Left colon (tissue), 2 donors: ENCODE measurements around the gene TEX19. TPM values are rescaled to one million over a fixed set of nuclear protein-coding genes. Genes with fewer than 3 reads are reported as not detected.

Experiments
- ATAC-seq: fragments of 200-7000 bp; cut with Tn5 transposase; one replicate; pipeline ENCODE4 v1.9.1; 2020; ENCODE audit warnings: mild to moderate bottlenecking, moderate library complexity
- DNase-seq, 2 donors: peaks; one replicate each; pipeline ENCODE4 v3.0.0-alpha.2; 2020
- intact Hi-C, 2 donors: fragments of 100-400 bp; cut with DNase I in 1 of 2; cut with micrococcal nuclease in 1 of 2; formaldehyde crosslinking; loops; one replicate each; pipeline versions ENCODE4 v1.11.2 to v1.14.0; 2022; cut with DNase I, micrococcal nuclease
- long read RNA-seq: library from polyadenylated mRNA; unstranded; transcript quantifications from one replicate; pipeline ENCODE4 v2.0.0, GENCODE V29; 2021
- total RNA-seq, 2 donors: library from RNA; stranded (reverse); fragmentation: NEBNext Ultra II Directional; extraction: Animal tissue kit (Norgen Biotek cat#: 25700); gene quantifications; one replicate each; pipeline ENCODE4 v1.2.1, GENCODE V29; 2021
- donor health status: DM: no; HTN: no; CAD: no.
- donor health status: DM: yes; HTN: yes; CAD: no.

Gene TEX19, protein sequence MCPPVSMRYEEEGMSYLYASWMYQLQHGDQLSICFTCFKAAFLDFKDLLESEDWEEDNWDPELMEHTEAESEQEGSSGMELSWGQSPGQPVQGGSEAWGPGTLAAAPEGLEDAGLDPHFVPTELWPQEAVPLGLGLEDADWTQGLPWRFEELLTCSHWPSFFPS
- total RNA-seq = not detected
- long read RNA-seq = 0 reads

DNA sequence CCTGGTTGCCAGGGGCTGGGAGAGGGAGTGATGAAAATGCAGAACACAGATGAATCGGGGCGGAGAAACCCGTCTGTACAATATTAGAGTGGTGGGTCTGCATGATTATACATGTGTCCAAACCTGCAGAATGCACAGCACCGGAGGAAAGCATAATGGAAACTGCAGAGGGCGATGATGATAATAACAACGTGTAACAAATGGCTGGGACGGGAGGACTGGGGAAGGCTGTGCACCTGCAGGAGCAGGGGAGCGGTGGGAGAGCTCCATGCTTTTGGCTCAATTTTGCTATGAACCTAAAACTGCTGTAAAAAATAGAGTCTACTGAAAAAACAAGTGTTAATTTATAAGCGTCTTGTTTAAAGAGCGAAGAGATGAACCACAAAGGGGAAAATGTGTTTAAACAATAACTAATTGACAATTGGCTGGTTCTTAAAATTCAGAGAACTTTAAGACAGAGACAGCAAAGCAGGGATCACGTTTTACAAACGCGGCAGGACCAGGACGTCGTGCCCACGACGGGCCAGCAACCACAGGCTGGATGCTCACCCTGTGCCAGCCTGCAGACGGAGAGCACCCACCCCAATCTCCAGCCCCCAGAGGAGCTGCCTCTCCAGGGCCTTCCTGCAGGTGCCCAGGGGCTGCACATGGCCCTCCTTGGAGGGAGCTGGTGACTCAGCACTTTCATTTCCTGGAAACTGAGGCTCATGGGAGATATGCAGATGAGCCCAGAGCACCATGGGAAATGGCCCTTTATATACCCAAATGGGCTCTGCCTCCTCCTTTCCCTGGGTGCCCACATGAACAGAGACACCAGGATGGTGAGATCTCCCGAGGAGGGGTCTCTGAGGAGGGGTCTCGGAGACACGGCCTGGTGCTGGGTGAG lies at the start of gene TEX19:
Gene TEX19 (plus strand): TSS at position 783 of the 886 bp plus-strand sequence. CDS start 2,904 bp downstream, outside the sequence.
- ATAC-seq (no peak), DNase-seq (no peak)
- intact Hi-C loops = loop anchor here (5.0 to 10.0 kb wide), 3 partner anchors 54 to 416 kb away; no protein-coding TSS in a partner anchor

DNA sequence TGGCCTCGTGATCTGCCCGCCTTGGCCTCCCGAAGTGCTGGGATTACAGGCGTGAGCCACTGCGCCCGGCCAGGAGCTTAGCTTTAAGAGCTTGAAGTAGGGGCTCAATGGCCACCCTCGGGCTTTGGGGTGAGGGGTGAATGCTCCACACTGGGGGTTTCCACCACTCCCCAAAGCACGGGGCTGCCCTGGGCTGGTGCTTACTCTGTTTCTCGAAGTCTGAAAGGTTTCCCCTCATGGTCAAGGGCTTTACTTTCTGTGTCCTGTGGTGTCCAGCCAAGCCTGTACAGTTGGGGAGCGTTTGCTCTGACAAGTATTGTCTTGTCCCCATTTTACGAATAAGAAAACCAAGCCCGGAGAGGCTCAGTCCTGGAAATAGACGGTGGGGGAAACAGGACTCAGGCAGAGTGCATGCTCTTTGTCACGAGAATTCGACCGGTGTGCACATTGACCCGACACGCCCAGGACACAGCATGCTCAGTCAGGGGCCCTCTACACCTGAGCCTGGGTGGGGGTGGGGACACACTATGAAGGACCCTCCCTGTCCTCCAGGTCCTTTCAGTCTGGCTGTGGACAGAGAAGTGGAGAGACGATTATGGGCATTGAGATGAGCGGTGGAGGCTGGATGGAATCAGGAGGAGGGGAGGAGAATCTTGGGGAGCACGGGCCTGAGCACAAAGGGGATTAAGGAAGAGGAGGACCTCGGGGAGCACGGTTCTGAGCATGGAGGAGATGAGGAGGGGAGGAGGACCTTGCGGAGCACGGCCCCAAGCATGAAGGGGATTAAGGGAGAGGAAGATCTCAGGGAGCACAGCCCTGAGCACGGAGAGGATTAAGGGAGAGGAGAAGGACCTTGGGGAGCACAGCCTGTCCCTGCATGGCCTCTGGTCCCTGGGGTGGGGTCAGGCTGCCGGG lies 49.1 kb upstream of the TEX19 start:
- ATAC-seq = peak; percentile 92
- intact Hi-C loops = loop anchor here in 1 of 2 donors (10.0 kb wide), 1 partner anchor 55 kb away; no protein-coding TSS in a partner anchor
- peak; percentile 64 to 67 for DNase-seq

DNA sequence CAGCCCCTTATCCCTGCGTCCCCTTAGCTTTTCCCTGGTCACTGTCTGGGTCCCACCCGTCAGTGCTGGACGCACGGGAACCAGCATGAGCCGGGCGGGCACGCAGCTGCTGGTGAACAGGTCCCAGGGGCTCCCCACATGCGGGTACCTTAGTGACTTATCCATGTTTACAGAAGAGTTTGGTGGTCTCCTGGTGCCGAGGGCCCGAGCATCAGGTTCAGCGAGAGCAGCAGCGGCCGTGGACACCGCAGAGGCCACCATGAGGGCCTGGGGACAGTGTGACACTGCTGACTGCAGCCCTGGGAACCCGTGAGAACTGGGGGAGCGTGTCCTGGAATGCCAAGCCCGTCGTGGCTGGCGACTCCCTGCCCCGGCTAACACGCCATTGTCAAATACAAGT lies 48.2 kb upstream of the TEX19 start:
- ATAC-seq = no peak
- DNase-seq = no peak
- intact Hi-C loops = loop anchor here in 1 of 2 donors (10.0 kb wide), 1 partner anchor 56 kb away; no protein-coding TSS in a partner anchor

DNA sequence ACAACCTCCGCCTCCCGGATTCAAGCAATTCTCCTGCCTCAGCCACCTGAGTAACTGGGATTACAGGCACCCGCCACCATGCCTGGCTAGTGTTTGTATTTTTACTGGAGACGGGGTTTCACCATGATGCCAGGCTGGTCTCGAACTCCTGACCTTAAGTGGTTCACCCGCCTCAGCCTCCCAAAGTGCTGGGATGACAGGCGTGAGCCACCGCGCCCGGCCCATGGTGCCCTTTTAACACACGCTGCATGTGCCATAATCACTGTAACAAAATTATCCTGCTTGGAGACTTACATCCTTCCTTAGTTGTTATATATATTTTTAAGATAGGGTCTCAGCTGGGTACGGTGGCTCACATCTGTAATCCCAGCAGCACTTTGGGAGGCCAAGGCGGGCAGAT lies 47.1 kb upstream of the TEX19 start:
- ATAC-seq = no peak

DNA sequence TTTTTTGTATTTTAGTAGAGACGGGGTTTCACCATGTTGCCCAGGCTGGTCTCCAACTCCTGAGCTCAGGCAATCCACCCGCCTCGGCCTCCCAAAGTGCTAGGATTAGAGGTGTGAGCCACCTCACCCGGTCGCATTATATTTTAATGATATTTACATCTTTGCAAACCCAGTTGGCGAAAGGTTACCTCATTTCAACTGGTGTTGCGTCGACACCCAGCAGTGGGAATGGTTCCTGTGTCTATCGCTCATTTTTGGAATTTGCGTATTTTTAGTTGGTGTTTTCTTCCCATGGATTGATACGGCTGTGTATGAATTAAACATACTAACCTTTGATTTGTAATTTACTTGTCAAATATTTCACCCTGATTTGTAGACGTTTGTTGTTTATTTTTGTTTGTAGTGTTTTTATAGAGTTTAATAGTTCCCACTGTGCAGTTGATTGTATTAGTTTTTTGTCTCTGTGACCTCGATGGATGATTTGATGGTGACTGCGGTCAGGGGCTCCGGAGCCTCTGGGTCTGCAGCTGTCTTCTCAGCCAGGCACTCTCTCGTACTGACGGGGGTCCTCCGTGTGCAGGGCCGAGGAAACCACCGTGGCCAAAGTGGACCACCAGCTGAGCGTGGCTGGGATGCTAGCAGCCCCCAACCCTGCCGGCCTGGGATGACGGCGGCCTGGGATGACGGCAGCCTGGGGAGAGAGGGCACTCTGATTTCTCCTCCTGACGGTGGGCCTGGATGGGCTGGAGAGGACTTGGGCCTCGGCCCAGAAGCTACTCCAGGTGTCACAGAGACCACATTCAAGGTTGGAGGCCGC lies 45.6 kb upstream of the TEX19 start:
- DNase-seq = no peak
- intact Hi-C loops = loop anchor here in 1 of 2 donors (10.0 kb wide), 1 partner anchor 59 kb away; no protein-coding TSS in a partner anchor
- ATAC-seq = no peak

More for the DNA sequence above, 47.1 kb upstream of the TEX19 start:
- DNase-seq = no peak
- intact Hi-C loops = loop anchor here in 1 of 2 donors (10.0 kb wide), 1 partner anchor 57 kb away; no protein-coding TSS in a partner anchor

DNA sequence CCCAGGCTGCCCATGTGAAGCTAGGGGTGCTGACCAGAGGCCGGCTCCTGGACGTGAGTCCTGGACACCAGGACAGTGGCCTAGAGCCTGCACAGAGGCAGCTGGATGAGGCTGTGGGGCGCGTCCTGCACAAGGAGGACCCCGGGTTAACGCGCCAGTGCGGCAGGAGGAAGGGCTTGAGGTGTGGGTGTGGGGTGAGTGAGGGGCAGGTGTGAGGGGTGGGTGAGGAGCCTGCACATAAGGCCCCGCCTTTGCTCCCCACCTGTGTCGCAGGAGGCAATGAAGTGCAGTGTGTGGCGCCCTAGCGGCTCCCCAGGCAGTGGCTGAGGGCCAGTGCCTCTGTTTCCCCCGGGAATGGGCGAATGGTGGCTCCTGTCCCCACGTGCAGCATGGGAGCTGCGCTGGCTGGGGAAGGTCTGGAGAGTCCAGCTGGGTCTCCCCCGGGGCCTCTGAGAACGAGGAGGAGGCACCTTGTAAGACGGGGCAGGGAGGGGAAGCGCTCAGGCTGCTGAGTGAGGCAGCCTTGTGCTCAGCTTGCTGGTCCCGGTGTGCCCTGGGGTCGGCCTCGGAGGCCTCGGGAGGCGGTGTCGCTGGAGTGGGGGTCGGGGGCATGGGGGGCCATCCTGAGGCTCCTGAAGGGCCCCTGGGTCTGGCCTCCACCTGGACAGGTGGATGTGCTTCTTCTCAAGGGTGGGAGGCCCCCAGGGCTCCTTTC lies 44.9 kb upstream of the TEX19 start:
- DNase-seq = no peak
- intact Hi-C loops = loop anchor here in 1 of 2 donors (10.0 kb wide), 1 partner anchor 59 kb away; no protein-coding TSS in a partner anchor
- ATAC-seq = no peak

DNA sequence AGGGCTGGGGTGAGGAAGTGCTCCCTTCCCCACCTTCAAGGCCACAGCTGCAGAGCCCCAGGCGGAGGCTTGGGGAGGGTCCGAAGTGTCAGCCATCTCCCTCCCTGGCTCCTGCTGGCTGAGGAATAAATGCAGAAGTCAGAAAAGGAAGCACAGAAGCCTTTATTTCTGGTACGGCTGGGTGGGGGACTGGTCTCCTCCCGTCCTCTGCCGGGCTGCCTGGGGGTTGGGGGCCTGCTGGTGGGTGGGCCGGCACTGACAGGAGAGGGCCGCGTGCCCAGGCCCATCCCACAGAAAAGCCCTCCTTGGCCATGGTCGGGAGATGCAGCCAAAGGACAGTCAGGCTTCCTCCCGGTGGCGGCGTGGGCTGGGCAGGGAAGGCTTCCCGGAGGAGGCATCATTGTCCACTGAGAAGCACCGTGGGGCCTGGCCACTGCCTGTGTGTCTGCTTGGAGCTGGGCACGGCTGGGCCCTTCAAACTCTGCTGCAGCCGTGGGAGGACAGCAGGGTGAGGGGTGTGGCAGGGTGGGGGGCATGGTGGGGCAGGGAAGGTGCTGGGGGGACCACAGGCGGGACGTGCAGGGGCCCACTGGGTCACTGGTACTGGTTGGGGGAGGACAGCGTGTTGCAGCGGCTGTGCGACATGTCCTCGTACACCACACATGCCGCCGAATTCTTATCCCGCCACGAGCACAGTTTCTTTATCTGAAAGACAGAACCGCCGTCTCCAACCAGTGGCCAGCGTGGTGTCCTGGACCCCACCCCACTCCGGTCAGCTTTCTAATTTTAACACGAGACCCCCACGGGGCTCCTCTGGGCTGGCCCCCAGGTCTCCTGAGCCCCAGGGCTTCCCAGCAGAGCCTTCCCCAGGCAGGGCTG lies 44.1 kb upstream of the TEX19 start:
- ATAC-seq = no peak
- intact Hi-C loops = loop anchor here in 1 of 2 donors (10.0 kb wide), 1 partner anchor 60 kb away; no protein-coding TSS in a partner anchor
- DNase-seq = no peak

DNA sequence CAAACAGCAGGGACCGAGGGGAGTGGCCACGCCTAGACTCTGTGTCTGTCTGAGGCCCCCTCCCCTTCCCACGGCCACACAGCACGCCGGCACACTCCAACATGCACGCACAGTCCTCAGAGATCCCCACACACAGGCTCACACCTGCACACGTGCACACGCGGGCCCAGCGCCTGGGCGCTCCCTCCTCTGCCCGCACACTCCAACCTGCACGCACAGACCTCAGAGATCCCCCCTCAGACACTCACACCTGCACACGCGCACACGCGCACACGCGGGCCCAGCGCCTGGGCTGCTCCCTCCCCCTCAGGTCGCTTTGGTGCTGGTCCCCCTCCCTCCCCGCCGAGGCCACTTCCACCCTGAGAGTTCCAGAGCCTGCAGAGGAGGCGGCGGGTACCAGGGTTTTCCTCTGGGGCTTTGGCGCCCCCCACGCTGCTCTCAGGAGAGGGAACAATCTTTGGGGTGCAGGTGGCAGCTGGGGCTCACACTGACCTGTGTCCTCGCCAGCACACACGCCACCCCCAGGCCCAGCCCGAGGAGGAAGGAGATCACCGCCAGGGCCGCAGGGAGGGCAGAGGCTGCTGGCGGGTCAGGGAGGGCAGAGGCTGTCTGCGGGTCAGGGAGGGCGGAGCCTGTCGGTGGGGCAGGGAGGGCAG lies 43.2 kb upstream of the TEX19 start:
- intact Hi-C loops = loop anchor here in 1 of 2 donors (10.0 kb wide), 1 partner anchor 61 kb away; no protein-coding TSS in a partner anchor
- ATAC-seq (peak; percentile 34), DNase-seq (no peak)

DNA sequence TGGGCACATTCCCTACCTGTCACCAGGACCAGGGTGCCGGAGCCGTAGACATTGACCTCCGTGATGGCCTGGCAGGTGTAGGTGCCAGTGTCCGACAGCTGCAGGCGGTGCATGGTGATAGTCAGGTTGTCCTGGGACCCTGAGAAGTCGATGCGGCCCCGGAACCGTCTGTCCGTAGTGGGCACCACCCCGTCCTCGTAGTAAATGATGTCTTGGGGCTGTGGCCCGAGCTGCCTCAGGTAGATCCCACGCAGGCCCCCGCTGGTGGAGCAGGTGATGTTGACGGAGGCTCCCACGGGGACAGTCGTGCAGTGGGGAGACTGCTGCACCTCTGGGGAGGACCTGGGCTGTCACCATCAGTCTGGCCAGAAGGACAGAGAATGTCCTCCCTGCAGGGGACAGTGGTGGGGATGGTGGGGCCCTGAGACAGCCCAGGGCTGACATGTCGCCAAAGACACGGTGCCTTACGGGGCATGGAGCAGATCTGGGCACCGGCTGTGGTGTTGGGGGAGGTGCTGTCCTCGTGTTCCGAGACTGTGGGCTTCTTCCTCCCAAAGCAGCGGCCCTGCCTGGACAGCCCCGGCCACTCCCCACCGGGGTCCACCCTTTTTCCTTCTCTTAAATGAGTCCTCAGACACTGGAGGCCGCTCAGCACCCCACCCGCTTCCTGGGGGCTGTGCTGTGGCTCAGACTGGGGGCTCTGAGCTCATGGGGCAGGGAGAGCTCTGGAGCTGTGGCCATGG lies 42.2 kb upstream of the TEX19 start:
- intact Hi-C loops = loop anchor here in 1 of 2 donors (10.0 kb wide), 1 partner anchor 62 kb away; no protein-coding TSS in a partner anchor
- ATAC-seq (no peak), DNase-seq (no peak)

DNA sequence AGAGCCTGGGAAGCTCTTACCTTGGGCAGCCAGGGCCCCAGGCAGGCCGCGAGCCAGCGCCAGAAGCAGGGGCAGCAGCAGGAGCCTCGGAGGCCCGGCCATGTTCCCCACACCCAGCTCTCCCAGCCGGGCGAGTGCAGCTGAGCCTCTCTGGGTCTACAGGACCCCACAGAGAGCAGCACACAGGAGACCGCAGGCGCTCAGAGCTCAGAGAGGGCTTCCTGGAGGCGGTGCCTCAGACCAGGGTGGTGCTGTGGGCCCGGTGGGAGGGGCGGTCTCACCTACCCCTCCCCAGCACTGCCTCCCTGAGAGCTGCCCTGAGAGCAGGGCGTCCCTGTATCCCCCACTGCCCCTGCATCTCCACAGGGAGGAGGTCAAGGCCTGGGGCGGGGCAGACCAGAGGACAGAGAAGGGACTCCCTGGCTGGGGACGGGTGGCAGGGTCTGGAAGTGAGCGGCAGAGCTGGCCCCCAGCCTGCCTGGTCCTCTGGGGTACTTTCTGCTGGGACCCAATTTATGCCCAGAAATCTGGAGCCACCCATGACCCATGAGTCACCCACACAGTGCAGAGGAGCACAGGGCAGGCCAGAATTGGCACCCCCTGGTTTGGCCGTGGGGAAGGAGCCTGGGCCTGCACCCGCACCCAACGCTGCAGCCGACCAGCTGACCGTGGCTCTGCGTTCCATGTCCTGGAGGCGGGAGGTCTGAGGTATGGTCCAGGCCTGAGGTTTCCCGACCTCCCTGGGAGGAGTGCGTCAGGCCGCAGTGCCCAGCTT lies 41.5 kb upstream of the TEX19 start, which contains the start of gene CD7:
Gene CD7 (minus strand): TSS at position 215 of the 775 bp plus-strand sequence. CDS start 113 bp downstream, at position 102.
- intact Hi-C loops = loop anchor here in 1 of 2 donors (10.0 kb wide), 1 partner anchor 63 kb away; no protein-coding TSS in a partner anchor
- DNase-seq (no peak), ATAC-seq (no peak)

DNA sequence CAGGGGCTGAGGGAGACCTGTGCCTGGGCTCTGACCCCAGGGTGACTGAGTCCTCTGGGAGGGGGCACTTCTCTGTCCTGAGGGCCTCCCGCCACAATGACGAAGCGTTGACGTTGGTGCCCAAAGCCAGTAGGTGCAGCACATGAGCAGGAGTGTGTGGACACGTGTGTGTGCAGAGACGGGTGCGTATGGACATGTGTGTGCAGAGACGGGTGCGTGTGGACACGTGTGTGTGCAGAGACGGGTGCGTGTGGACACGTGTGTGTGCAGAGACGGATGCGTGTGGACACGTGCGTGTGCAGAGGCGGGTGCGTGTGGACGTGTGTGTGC lies 40.9 kb upstream of the TEX19 start:
- DNase-seq (no peak), ATAC-seq (no peak)
- intact Hi-C loops = loop anchor here in 1 of 2 donors (10.0 kb wide), 1 partner anchor 63 kb away; no protein-coding TSS in a partner anchor

DNA sequence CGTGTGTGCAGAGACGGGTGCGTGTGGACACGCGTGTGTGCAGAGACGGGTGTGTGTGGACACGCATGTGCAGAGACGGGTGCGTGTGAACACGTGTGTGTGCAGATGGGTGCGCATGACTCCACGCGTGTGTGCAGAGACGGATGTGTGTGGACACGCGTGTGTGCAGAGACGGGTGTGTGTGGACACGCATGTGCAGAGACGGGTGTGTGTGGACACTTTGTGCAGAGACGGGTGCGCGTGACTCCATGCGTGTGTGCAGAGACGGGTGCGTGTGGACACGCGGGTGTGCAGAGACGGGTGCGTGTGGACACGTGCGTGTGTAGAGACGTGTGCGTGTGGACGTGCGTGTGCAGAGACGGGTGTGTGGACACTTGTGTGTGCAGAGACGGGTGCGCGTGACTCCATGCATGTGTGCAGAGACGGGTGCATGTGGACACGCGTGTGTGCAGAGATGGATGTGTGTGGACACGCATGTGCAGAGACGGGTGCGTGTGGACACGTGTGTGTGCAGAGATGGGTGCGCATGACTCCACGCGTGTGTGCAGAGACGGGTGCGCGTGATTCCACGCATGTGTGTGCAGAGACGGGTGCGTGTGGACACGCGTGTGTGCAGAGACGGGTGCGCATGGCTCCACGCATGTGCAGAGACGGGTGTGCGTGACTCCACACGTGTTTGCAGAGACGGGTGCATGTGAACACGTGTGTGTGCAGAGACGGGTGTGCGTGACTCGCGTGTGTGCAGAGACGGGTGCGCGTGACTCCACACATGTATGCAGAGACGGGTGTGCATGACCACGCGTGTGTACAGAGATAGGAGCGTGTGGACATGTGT lies 40.1 kb upstream of the TEX19 start:
- ATAC-seq (no peak), DNase-seq (no peak)
- intact Hi-C loops = loop anchor here in 1 of 2 donors (10.0 kb wide), 1 partner anchor 64 kb away; no protein-coding TSS in a partner anchor

DNA sequence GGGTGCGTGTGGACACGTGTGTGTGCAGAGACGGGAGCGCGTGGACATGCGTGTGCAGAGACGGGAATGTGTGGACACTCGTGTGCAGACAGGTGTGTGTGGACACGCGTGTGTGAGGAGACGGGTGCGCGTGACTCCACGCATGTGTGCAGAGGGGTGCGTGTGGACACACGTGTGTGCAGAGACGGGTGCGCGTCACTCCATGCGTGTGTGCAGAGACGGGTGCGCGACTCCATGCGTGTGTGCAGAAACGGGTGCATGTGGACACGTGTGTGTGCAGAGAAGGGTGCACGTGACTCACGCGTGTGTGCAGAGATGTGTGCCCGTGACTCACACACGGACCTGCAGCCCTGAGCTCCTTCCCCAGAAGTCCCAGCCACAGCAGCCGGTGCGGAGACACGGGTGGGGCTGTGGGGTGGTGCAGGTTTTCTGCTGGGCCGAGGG lies 39.4 kb upstream of the TEX19 start:
- intact Hi-C loops = loop anchor here (10.0 kb wide), 2 partner anchors 65 to 85 kb away; no protein-coding TSS in a partner anchor
- no peak for ATAC-seq
- DNase-seq = no peak
